Measurements from ENCODE around the gene PIK3R6.

The PIK3R6 gene

DNA sequence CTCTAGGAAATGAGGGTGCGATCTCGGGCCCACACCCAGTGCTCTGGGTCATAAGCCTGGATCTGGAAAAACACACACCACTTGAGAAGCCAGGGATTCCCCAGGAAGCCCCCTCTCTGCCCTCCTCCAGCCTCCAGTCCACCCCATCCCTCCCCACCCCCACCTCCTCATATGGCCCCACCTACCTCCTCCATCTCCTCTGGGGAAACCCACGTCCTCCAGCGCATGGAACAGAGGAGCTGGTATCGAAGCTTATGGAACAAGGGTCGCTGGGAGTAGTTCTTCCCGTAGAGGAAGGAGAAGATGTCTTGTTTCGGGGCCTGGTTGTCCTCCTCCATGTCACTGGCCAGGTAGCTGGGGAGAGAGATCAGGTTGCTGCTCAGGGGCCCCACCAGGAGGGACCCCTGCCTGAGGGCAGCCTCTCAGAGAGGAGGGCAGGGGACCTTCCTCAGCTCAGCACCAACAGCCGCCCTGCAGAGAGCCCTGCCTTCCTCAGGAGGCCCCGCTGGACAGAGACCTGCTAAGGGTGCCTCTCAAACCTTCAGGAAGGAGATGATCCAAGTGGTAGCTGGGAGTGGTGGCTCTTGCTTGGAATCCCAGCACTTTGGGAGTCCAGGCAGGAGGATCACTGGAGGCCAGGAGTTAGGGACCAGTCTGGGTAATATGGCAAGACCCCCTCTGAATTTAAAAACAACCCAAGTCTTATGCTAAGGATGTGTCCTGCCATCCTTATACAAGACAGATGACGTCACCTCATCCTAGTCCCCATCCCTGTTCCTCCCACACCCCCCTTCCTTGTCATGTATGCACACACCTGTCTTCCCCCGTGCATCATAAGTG, 114.1 kb downstream of the PIK3R6 start:
- no peak for DNase-seq (ENCODE audit: low read depth in 2 of 2)
